HG03378 (cell line): ENCODE measurements around the gene ASXL3.

Experiments
- ATAC-seq: cut with Tn5 transposase; IDR thresholded peaks from one replicate; pipeline ENCODE4 v1.9.1; 2021; ENCODE audit warnings: mild to moderate bottlenecking, moderate library complexity; ENCODE audit not compliant: unreplicated experiment

The ASXL3 gene

DNA sequence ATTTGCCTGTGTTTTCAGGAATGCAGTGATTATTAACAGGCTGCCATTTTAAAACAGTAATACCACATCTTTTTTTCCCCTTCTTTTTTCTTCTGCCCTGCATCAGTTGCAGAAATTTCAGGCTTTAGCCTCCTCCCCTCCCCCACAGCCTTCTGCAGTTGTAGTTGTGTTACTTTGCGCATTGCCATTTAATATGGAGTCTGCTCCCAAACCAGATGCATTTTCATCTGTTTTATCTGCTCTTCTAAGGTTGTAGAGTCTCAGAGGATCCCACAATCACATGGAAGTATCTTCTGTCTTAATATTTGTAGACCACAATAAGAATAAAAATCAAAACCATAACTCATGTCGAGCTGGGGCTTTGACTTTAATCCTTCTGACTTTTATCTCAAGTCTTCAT lies 3.8 kb downstream of the ASXL3 start:
- no peak for ATAC-seq

DNA sequence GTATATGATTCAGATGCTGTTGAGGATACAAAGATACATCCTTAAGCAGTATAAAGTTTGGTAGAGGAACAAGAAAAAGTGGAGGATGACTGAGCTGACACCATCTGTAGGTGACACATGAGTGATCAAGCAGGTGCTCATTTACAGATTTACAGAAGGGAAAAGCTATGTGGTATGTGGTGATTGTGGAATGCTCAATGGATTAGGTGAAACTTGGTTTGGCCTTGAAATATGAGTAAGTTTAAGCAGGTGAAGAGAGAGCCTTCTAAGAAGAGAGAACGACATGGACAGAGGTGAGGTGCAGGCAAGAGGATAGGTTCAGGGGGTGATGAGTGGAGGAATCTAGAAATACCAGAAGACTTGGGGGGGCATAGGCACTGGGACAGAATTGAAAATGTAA lies 5.9 kb downstream of the ASXL3 start:
- no peak for ATAC-seq

DNA sequence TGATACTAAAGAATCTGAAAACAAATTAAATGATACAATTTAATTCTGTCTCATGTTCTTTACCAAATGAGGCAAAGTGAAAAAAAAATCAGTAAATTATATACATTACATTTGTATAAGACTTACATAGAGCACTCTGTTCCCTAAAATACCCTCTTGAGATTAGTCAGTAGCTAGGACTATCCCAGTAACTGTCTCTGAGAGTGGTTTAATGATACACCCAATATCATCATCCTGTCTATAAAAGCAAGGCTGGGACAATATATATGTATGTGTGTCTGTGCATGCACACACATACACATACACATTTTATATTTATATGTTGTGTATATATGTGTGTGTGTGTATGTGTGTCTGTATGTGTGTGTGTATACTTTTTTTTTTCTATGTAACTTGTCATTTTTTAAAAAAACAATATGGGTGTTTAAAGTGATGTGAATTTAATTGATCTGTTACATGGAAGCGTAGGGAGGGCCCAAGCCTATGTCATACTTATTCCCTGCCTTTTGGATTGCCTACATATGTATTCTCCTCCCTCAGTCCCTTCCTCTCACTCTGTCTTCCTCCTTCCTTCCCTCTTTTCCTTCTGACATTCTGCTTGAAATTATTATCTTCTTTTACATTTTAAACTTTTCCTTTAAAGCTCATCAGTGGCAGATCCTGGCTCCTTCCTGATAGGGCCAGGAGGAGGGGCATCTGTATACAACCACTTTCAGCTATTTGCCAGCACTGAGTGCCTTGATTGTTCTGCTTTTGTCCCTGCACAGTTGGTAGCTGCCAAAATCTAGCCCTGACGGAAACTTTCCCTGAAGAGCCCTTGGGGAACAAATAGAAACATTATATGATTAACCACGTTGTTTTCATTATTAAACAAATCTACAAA lies 6.8 kb downstream of the ASXL3 start:
- ATAC-seq: no peak

DNA sequence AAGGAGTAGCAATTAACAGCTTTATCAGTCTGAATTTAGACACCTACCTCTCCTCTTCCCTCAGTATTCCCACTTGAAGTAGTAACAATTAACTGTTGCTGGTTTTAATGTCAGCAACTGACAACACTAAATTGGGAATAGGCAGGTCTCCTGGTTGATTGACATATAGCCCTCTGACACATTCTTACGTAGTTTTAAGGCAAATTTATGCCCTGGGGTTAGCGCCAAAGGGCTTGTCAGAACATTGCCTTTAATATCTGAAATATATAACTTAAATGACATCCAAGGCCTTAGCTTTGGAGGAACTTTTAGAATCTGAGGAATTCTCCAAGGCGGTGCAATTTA lies 7.4 kb downstream of the ASXL3 start:
- ATAC-seq: no peak

DNA sequence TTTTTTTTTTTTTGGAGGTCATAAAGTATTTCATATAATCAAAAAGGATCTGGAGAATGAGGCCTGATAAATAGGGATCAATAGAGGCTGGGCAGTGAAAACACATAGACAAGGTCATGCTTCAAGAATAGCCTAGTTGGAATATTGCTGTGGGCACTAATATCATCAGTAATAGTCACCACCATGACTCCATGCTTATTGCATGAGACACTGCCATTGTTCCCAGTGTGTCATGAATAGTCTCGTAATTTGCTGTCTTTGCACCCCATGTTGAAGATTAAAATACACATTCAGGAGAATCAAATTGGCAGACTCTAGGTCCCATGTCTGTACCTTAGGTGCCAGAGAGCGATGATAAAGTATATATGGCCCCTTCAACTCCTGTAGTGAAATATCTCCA lies 10.3 kb downstream of the ASXL3 start:
- ATAC-seq: no peak

DNA sequence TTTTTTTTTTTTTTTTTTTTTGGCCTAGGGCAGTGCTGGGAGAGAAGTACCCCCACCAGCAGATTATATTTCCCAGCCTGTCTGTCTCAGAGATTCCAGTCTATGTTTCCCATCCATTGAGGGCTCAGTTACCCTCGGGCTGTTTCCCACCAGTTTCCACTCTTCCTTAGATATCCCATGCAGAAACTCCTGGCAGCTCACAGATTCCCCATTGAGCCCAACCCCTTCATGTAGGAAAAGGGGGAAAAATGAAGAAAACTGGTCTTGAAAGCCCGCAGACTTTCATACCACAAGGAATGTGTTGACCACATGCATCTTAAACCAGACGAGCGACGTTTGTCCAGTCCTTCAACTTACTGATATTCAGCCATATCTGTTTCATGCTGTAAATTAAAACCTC lies 15.2 kb downstream of the ASXL3 start:
- ATAC-seq: no peak

DNA sequence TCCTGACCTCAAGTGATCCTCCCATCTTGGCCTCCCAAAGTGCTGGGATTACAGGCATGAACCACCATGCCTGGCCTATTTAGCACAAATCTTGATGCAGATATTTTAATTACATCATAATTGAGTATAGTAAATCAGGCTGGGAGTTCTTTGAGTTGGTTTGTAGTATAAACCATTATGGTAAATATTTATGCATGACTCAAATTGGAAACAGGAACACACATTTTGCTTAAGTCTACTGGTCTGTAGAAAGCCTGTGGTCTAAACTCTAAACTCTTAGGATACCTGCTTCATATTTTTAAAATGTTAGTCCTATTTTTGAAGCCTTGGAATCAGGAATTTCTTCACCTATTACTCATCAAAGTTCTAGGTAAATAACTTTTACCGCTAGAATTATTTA lies 16.8 kb downstream of the ASXL3 start:
- no peak for ATAC-seq

DNA sequence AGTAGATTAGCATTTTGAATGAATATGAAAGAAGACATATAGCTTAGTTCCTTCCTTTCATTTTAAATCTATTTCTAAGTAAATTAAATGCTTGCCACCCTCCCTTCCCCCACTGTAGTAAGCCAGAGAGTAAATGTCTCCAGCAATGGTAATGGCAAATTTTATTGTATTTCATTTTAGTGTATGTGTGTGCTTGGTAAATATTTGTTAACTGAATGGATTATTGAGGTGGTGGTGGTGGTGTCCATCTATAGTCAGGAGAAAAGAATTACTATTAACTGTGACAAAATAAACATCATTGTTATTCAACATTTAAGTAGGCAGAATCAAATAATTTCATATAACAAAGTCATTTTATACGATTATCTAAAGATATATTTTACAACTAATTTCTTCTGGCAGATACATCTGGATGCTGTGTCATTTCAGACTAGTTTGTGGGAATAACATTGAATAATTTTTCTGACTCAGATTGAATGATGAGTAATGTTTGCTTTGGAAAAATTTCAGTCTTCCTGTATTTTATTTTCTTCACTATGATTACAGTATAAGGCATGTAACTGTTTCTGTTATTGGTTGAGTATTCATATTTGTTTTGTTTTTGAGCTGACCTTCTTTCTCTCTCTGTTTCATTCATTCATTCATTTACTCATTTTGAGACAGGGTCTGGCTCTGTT lies 18.3 kb downstream of the ASXL3 start:
- ATAC-seq: no peak

DNA sequence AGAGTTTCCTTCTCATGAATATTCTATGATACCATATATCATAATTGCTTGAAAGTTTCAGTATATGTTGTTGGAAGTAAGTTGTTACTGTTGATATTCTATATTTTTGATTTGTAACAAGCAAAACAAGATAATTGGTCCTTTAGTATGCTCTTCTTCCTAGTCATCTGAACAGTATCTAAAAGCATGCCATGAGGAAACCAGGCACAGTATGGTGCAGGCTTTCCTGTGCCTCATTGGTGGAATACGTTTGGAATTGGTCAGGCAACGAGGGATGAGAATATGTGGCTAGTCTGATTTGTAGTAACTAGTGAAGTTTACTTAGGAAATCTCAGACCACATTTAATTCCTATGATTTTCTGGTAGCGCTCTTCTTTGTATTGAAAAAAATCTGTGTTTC lies 22.8 kb downstream of the ASXL3 start:
- ATAC-seq: no peak

DNA sequence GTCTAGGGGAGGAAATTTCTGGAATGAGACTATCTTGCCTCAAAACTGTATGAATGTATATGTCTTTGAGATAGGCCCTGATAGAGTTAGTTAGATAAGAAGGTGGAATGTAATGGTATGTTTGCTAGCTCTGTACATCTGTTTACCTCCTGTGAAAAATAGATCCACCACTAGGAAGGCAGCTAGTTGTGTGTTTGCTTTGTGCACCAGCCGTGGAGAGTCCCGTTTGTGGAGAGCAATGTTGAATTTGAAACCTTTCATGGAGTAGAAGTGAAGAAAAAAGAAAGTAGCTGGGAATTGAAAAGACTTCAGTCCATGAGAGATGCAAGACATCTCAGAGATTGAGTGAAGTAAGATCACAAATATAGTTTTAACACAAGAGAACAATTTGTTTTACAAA lies 25.4 kb downstream of the ASXL3 start:
- no peak for ATAC-seq

DNA sequence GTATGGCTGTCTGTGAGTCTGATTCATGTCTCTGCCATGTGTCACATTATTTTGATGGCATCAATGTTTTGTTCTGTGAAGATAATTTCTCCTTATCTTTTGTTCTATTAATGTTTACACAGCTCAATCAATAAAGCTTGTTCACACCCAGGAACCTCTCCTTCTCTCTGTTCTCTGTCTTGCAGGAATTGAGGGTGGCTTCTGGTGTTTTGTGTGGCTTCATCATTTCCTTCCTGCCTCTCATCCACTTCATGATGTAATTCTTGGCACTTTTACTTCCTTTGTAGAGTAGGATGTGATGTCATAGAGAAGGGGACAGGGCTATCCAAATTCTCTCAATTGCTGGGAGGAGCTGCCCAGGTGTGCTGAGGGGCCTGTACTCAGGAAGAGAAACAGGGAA lies 27.2 kb downstream of the ASXL3 start:
- no peak for ATAC-seq

DNA sequence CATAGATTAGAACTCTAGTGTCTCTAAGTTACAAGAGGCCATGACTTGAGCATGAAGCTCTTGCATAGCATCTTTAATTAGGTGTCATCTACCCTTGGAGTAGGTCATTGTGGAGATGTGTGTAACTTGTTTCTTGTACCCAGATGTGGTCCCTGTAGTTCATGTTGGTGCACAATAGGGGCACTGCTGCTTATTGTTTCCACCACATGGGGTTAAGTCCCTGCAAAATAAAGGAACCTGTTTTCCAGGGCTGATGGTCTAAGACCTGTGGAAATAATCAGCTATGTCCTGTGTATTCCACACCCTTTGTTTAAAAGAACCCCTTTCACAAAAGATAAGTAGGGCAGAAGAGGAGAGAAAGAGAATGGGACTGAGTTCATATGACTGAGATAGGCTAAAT lies 28.6 kb downstream of the ASXL3 start:
- ATAC-seq: no peak

DNA sequence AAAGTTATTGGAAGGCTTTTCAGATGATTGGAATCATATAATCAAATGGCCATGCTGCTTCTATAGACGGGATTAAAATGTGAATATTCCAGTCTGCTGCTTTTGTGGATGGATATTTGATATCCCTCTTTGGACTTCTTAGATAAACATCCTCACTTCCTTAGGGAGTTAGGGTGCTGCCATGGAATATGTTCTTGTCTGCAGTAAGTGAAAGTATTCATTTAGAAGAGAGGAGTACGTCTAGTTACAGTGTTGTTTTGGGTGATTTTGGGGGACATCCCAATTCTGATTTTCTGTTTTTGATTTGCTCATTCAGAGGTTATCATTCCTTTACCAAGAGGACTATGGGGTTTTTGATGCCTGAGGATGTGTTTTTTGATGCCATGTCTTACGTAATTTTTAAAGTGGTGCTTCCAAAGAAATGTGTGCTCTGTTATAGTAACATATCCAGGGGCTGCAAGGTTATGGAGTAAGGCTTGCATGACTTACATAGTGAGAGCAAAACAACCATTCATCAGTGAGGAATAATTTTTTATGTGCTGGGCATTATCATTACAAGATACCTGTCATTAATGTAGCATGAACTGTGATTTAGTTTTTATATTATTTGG lies 33.6 kb downstream of the ASXL3 start:
- no peak for ATAC-seq

DNA sequence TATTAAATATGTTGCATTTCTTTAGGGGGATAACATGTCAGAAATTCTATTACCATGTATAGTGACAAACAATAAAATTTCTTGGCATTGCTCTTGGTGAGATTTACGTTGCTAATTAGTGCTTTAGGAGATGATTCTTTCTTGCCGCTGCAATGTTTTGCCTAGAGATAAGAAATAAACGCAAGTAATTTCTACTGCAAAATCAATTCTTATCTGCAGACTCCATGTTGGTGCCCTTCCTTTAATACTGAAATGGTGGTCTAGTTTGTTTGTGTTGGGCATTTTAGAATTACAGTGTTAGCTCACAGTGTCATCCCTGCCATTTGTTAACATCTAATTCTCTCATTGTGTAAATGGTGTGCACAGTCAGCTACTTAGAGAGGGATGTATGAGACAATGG lies 34.6 kb downstream of the ASXL3 start:
- no peak for ATAC-seq

DNA sequence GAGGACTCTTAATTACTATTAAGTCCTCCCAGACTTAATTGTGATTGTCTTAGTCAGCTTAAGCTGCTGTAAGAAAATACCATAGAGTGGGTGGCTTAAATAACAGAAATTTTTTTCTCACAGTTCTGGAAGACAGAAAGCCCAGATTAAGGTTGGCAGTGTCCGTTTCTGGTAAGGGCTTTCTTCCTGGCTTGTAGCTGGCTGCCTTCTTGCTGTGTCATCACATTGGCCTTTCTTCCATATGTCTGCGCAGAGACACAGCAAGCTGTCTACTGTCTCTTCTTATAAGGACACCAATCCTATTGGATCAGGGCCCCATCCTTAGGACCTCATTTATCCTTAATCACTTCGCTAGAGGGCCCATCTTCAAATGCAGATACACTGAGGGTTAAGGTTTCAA lies 38.5 kb downstream of the ASXL3 start:
- ATAC-seq: no peak

DNA sequence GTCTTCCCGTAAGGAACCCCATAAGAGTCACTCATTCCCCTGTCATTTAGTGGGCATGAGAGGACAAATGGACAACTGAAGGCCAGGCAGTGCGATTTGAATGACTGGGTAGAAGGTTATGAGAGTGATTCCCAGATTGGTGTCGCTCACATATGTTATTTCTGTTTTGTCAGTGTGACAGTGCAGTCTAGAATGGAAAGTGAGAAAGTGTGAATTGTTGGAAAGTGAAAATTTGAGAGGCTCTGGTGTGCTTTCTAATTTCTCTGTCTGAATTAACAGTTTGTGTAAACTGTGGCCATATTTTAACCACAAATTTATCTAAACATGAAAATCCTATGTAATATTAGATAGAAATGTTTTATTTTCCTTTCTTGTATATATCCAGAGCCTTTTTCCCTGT lies 49.1 kb downstream of the ASXL3 start:
- no peak for ATAC-seq

DNA sequence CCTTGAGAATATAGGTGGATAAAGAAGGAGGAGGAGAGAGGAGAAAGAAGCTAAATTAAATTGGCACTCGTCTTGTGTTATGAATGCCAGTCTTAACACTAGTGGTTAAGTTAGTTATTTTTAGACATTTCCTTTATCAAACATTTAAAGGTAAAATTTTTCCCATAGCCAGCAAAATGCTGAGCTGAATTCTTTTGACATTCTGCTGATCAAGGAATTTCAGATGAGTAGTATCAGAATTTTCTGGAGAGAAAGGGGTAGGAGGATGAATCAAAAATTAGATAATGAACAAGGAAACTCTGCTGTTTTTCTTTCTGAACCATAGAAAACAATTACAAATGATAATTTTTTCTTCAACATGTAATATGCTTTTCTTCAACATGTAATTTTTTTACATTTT lies 52.5 kb downstream of the ASXL3 start:
- ATAC-seq: no peak

DNA sequence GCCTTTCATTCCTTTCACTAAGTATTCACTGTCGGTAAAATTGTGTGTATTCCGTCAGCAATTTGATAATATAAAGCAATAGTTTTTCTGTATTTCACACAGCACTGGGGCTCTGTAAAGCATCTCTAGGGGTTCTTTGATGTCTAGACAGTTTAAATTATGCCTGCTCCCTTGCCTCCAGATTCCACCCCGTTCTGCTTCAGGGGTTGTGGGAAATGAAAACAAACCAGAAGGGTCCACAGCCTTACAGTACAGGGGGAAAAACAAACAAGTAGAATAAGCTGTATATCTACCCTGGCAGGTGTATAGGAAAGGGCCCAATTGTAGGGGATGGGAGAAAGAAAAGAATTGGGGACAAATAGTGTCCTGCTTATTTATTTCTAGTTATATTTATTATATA lies 63.1 kb downstream of the ASXL3 start:
- ATAC-seq: no peak

DNA sequence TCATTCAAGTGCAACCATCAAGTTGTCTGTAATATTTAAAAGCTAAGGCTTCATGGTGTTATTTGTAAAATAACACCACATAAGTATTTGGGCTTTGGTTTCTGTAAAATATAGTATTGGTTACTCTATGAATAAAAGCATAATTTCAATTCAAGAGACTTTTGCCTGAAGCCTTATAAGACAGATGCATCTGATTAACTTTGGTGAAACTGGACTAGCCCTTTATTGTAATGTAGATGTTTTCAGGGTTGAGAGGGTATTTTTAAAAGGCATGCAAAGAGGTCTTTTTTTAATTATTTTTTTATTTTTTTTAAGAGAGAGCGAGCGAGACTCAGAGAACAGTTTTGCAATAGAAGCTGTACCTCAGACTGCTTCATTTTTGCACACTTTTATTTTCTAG lies 66.5 kb downstream of the ASXL3 start:
- no peak for ATAC-seq

DNA sequence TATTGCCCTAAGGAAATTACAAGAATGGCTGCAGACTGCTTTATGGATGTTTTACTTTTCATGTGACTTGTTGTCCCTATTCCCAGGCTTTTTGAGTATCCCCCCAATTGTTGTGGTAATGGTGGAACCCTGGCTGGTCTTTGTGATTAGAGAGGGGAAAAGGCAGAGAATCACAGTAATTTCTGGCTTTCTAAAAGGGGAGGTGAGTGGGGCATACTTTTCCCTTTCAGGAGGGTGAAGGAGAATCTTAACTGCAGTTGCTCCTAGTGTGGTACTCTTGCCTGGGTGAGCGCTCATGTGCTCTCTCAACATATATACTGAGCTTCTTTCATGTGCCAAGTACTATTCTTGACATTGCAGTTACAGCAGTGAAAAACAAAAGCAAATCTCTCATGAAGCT lies 69.3 kb downstream of the ASXL3 start:
- no peak for ATAC-seq

DNA sequence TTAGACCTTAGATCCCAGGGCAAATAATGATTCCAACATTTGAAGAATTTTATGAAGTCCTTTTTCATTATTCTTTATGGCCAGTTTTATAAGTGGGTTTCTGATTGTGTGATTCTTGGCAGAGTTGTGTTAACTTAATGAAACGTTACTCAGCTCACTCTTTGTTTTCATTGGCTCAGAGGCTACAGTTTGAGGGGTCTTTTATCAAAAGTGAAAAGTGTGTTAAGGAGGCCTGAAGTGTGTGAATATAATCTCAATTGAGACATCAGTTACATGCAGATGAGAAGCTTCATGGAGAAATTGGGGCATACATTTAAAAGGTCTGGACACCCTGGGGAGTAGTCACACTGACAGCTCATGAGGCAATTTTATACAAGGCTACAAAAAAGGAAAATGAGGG lies 74.6 kb downstream of the ASXL3 start:
- ATAC-seq: no peak

DNA sequence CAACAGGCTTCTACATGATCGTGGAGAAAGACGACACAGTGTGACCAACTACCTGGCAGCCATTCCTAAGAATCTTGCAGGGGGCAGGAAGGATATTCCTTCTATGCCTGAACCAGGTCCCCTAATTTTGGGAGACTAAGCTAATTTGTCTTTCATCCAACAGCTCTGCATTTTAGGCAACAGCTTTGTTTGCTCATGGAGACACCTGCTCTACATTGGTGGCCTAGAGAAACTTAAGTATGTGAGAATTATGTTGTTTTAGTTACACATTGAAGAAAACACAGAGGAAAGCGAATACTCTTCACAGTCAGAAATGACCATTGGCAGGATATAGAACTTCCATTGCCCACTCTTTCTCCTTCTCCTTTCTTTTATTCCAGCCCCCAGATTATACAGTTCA lies 75.2 kb downstream of the ASXL3 start:
- ATAC-seq: no peak
